EL (cell line): ENCODE results near the gene CASTOR1.
A peak's percentile ranks its signal among the peaks of the same experiment; 100 is the strongest.
"Not testable (repeated sequence)": the region's sequence is repeated elsewhere in the genome, so short reads cannot be mapped to it uniquely, and the experiment has no call there.

Experiments used
- DNase-seq: peaks from one replicate; pipeline ENCODE4 v3.0.0-alpha.2; 2016

The CASTOR1 gene

DNA sequence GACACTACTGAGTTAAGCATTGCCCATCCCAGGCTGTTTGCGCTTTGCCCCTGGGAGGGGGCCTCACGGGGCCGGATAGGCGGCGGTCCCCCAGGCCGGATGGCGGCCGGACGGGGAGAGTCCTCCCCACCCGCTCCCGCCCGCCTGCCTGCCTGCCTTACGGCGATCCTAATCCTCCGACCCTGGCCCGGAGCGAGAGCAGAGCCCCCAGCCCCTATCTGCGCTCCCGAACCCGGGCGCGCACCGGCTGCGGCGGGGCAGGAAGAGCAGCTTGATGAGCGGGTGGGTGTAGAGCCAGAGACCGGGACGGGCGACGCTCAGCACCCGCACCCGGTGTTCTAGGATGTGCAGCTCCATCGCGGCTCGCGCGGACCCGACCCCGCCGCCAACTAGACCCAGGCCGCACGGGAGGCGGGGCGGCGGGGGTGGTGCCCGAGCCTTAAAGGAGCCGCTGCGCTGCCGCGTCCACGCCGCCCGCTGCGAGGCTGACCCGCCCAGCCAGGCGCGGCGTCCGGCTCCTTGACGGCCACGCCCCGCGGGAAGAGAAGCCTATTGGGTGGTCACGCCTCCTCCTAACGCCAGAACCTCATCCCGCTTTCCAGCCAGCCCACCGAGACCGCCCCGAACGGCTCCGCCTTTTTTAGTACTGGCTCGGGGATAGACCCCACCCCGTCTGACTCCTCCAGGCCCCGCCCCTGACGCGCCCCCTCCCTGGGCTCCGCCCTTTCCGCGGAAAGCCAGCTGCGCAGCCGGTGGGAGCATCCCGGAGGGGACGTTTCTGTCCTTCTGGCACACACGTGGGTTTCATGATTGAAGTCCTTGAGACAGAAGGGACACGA, at the start of gene CASTOR1:
TSS of gene CASTOR1 (minus strand) at position 365 of the 839 bp plus-strand sequence. CDS start at position 357, 8 bp downstream.
- peak; percentile 99 for DNase-seq

DNA sequence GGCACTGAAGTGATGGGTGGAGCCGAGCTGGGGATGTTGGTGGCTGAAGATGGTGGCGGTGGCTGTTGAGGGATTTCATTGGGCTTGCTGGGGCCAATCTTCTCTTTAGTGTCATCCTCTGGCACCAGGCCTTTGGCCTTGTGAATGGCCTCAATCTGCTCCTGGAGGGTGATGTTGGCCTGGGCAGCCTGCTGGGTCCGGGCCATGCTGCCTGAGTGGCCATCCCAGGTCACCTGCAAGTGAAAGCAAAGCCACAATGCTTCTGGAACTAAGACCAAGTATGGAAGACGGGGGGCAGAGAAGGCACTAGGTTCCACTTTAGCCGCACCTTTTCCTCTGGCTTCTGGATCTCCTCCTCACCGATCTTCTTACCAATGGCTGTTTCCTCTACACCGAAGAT, 49.5 kb upstream of the CASTOR1 start:
- DNase-seq: no peak

DNA sequence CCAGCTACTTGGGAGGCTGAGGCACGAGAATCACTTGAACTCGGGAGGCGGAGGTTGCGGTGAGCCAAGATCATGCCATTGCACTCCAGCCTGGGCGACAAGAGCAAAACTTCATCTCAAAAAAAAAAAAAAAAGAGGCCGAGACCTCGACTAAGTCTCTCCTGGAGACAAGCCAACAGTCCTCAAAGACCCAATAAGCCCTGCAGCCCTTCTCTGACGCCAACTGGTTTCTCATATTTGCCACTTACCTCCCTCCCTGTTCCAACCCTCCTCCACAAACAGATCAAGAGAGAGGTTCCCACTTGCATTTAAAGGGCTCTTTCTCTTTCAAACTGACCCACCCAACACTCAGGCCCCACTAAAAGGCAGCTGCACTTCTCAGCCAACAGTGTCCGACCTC, 49.0 kb upstream of the CASTOR1 start:
- DNase-seq: not testable (repeated sequence)

DNA sequence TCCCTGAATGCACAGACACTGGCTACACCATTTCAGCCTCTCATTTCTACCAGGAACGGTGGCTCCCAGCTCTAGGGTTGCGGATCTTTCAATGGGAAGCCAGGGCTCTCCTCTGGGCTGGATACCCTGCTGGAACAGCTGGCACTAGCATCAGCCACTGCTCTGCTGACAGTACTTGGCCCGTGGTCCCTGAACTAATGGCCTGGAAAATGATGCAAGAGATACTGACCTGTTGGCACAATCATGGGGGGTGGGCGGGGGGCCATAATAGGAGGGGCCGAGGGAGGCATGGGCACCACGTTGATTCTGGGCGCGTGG, 48.1 kb upstream of the CASTOR1 start:
- no peak for DNase-seq

DNA sequence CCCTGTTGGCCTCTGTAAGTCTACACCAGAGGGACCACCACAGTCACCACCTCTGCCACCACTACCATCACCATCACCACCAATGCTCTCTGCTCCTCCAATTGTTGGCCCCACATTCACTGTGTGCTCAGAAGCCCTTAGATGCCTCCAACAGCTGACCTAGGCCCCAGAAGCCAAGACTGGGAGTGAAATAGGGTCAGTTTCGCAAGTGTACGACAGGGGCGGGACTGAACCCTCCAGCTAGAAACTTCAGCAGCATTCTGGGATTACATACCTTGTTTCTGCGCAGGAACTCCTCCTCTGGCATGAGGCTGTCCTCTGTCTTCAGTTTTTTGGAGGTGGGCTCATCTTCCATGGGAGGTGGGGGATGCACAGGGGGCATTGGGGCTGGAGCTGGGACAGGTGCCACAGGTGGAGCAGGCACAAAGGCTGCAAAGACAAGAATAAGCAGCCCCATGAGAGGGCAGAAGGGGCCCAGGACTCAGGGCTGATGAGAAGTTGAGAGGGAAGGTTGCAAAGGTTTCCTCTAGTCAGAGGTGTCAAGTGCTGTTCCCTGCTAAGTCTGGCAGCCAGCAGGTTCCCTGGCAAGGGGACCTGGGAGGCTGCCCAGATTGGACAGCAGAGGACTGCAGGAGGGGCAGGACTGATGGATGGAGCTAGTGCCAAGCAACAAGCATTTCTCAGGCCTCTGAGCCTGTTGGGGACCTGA, 47.6 kb upstream of the CASTOR1 start:
- DNase-seq: no peak

DNA sequence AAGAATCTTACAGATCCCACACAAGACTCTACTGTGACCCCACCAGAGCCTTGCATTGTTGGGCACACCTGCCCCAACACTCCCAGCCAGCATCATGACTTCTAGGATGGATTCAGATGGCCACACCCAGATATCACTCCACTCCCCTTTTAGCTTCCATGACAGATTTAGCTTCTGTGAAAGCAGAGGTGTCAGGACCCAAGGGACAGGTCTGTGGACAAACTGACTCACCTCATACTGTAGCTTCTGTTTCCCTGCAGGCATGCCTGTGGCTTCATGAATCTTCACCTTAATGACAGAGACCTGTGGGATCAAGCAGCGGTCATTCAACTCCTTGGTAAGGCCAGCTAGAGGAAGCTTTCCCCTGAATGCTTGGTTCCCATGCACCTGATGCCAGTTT, 45.9 kb upstream of the CASTOR1 start:
- DNase-seq: no peak

DNA sequence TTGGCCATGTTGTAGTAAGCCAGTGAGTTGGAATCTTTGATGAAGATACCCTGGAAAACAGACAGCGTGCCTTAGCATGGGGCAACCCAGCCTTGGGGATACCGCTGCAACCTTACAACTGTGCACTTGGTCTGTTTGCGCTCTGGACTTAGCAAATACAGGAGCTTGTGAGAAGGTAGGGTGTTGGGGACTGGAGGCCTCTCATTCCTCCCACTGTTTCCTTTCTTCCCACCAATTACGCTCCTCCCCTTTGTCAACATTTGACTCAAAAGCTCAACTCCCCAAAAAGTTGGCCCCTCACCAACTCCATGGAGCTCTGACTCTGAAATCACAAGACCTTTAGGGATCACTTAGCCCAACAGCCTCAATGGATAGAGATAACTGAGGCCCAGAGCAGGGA, 45.3 kb upstream of the CASTOR1 start:
- DNase-seq: no peak

DNA sequence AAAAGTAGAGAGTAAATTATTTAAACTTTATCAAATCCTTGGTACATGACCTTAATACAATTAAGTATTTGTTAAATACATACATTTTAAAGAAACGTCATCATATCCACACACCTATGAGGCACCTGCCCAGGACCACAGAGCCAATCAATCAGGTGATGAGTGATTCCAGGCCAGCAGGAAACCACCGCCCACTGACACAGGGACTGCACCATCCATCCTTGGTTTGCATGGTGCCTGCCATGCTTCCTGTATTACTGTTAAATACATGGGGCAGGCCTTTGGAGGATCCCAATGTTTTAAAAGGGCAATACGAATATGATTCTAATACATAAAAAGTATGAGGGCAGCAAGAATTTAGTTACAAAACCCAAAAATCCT, 44.4 kb upstream of the CASTOR1 start:
- DNase-seq: no peak

DNA sequence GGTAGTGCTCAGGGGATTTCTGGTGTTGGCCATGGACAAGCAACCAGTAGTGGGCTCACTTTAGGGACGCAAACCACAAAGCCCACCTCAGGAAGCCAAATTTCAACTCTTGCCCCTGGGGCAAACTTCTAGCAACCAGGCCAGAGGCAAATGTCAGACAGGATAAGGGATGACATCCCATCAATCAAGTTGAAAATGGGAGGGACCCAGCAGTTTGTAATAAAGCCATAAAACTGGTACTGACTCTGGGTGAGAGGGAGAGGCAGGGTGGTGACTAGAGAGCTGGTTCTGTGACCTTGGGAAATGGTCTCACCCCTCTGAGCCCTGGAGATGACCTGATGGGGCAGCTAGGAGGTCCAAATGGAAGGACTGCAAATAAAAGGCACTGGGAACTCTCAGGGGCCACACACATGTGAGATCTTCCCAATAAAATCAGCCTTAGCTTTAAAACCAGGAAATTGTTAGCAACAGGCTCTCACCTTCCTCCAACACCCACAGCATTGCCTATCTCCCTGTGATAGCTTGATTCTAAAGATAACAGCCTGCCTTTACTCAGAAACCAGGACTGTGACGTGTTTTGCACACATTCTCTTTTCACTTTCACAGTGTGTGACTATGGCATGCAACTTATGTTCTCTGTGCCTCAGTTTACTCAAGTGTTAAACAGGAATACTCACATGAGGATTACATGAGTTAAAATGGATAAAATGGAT, 43.8 kb upstream of the CASTOR1 start:
- DNase-seq: no peak

DNA sequence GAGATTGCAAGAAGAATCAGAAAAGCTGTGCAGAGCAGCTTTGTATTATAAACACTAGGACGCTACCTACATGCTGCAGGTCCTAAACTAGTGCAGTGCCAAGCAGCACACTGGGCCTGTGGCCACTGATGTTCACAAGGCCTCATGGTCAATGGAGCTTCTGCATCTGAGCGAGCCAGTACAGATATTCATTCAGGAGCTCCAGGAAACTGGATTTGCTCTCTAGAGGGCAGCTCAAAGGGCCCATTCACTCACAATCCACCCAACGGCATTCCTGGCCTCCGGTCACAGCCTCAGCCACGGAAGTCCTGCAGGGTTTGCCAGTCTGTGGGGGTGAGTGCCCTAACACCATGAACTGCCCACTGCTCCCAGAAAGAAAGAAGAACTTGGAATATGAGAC, 43.2 kb upstream of the CASTOR1 start:
- no peak for DNase-seq

DNA sequence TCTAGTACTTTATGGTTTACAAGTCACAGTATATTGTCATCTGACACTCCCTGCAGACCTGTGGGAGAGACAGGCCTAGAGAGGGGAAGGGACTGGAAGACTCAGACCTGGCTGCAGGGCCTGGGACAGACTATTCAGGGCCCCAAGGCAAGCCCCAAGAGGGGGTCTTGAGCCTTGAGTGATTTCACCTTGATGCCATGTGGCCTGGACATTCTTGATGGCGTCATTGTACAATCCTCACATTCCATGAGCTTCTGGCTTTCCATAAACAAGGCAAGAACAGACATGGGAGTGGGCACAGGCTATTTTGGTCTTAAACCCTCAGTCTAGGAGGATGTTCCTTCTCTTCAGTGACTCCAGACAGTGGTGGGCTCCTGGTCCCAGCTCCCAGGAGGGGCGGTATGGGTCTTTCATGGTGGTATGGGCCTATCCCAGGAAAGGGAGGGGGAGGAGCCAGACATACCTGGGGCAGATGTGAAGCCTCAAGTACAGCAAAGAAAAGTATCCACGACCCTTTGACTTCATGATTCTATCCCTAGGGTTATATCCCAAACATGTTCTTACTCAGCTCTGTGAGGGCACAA, 39.3 kb upstream of the CASTOR1 start:
- DNase-seq: peak; percentile 61

DNA sequence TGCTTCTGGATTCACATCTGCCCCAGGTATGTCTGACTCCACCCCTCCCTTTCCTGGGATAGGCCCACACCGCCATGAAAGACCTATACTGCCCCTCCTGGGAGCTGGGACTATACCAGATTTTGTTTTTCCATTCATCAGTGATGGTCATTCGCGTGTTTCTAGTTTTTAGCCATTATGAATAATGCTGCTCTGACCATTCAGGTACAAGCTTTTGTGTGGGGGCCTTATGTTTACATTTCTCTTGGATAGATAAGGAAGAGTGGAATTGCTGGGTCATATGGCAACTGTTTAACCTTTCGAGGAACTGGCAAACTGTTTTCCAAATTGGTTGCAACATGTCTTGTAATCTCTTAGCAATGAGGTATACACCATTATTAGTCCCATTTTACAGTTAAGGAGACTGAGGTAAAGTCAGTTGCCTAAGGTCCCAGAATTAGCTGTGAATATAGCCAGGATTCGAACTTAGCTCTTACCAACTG, 38.6 kb upstream of the CASTOR1 start:
- no peak for DNase-seq

DNA sequence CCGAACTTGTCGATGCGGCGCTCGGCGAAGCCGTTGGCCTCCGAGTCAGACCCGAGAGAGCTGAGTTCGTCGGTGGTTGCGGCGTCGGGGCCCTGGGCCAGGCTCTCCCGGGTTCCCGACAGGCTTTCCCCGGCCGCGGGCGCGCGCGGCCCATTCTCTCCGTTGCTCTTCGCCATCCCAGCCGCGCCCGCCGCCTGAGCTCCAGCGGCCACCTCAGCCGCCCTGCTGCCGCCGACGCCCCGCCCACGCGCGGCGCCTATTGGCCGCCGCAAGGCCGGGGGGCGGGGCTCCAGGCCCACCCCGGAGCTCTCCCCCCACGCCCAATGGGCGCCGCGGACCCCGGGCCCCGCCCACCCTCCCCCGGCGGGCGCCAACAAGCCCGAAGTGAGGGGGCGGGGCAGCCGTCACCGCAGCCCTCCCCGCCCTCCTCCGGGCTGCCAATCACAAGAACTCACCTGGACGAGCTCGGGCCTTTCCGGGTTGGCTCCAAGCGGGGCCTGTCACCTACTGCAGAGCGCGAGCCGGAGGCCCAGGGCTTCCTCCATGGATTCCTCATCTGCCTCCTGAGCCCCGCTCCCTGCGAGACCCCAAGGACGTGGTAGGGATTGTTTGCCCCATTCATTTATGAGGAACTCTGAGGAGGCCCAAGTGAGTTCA, 37.5 kb upstream of the CASTOR1 start, which contains the start of gene TBC1D10A:
TSS of gene TBC1D10A (minus strand) at position 236 of the 657 bp plus-strand sequence. CDS start at position 176, 60 bp downstream.
- DNase-seq: peak; percentile 91

DNA sequence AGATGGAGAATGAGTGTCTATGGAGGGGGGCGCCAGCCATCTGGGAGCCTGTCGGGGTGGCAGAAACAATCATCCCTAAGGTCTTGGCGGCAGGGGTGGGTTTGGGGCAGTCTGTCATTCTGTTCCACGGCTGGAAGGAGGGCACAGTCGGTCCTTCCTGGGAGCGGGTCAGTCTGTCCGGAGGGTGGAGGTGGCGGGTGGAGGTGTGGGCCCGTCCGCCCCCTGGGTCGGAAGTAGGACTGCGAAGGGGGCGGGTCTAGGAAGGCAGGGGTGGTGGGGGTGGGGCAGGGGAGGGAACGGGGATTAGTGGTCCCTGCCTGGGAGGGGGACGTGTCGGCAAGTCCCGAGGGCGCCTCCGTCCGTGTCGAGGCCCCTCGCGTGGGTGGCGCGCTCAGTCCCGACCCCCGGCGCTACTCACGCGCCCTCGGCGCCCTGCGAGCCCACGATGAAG, 37.0 kb upstream of the CASTOR1 start:
- DNase-seq: peak; percentile 43

DNA sequence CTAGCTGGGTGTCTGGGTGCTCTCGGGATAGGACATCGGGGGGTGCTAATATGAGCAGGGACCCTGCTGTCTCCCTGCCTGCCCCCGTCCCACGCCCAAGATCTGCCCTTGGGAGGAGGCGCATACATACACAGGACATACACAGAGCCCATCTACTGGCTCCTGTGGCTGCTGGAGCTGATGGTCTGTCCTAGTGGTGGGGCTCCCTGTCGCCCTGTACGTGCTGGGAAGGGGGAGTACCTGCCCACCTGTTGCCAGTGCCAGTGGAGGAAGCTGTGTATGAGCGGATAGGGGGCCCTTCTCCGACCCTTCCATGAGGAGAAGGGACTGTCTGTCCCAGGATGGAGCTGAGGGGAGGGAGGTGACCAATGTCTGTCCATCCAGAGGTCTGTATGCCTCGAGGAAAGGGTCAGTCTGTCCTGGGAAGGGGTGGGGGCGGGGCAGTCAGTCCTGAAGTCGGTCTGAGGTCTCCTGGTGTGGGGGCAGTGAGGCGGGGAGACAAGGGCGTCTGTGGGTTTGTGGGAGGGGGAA, 36.5 kb upstream of the CASTOR1 start:
- no peak for DNase-seq

DNA sequence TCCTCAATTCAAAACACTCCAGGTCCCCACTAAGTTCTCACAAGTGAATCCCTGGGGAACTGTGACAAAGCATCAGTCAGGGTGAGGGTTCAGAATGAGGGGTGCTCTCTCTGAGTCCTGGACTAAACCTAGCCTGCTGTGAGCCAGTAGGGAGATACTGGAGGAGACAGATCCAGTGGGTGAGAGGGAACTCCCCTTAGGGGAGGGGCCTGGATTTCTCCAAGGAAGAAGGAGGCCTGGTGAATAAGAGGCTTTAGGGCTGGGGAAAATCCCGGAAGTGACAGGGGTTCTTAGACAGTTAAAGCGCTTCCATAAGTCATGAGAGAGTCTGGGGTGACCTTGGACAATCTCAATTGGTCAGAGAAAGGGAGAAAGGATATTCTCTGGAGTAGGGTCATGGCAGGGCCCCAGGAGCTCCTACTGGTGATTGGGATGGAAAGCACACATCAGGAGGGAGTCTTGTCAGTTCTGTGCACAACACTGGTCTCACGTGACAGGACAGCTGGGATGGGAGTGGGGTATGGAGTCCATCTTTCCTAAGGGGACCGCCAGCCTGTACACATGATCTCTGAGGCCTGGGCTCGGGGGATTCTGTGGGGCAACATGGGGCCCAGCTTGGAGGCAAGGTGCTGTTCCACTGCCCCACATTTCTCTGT, 35.9 kb upstream of the CASTOR1 start:
- DNase-seq: peak; percentile 95

DNA sequence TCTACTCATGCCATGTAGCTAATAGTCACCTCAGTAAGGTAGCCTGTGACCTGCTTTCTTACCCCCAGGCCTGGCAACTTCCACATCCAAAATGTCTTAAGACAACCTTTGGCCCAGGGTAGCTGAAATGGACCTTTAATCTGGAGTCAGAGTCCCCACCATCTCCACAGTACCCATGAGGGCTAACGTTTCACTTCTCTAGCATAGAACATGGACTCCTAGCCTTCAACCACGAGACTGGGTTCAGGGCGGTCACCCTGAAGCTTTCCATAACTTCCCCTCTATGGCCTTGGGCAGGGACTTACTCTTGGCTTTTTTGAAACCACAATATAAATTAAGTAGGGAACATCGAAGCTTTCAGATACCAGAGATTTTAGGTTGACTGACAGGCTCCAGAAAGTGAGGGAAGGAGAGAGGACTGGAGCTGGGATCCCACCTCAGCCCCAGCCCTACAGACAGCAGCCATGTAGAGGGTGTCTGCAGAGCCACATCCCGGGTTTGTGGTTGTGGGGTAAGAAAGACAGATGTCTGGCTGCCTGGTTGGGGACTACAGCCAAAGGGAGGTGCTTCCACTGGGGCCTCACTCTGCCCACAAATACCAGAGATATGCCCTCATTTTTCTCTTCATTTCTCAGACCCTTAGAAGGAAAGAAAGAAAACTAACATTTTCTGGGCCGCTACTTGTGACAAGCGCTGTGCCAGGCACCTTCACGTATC, 34.9 kb upstream of the CASTOR1 start:
- peak; percentile 73 for DNase-seq

DNA sequence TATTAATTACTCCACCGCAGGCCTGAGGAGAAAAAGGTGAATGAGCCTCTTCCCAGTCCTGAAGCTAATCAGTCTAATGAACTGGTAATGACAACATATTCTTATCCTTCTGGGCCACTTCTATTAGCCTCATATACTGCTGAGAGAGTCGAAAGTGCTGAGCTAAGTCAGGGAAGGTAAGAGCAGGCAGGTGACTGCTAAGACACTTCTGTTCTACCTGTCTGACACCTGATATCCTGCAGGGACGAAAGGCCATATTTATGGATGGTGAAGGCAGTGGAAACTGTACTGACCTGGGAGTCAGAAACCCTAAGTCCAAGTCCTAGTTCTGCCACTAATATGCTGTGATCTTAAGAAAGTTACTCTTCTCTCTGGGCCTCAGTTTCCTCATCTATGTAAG, 33.9 kb upstream of the CASTOR1 start:
- DNase-seq: no peak

DNA sequence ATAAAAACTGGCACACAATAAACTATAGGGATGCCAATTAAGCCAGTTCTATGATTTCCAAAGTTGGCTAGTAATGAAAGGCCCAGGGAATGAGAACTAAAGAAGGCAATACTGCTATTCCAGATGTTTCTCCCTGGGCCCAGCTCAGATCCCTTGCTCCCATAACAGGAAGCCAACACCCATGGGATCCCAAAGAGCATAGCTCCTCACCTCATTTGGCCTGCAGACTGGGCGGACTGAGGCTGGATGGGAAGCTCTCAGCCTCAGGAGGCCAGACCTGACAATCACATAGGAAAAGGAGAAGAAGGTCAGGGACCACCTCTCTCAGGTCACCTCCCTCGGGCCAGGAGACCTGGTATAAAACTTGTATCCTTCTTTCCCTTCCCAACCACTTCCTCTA, 32.2 kb upstream of the CASTOR1 start:
- DNase-seq: no peak

DNA sequence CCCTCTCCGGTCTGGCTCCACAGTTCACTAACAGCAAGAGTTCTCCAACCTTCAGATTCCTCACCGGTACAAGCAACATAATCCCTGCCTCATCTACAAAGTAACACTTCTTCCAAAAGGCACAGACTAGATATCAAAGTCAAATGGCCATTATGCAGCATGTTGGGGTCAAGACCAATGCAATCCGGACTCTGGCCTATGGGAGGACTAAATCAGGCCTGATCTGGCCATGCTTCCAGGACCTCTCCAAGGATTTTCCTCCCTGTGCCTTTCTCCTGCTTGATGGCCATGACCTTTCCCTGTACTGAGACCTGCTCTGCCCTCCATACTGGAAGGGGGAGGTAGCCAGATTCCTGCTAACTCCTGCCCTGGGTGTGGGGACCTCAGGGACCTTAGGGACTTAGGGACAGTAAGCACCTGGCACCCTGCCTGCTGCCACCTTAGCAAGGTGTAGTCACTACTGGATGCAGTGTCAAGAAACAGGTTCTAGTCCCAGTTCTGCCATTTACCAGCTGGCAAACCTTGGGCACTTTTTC, 30.8 kb upstream of the CASTOR1 start:
- no peak for DNase-seq
